B cell (primary cell): ENCODE results near the gene LIPG. TPM values are rescaled to one million over a fixed set of nuclear protein-coding genes. Genes with fewer than 3 reads are reported as not detected.

Experiments
- ATAC-seq: fragments of 200-7000 bp; cut with Tn5 transposase; one replicate; pipeline ENCODE4 v1.10.0; 2021; ENCODE audit warnings: low read depth, mild to moderate bottlenecking, moderate number of reproducible peaks, moderate library complexity
- CTCF ChIA-PET: fragments of 350-600 bp; sonication (Branson Sonifier 250); formaldehyde crosslinking; loops from one replicate; lab custom pipeline; 2021; ENCODE audit warnings: antibody characterized with exemption, inconsistent platforms; lab: Charles Lee
- POLR2A ChIA-PET: fragments of 350-600 bp; sonication (Branson Sonifier 250); formaldehyde crosslinking; loops from one replicate; lab custom pipeline; 2021; ENCODE audit warnings: antibody characterized with exemption; lab: Charles Lee
- DNase-seq: peaks from one replicate; pipeline ENCODE4 v3.0.0; 2013
- H2AFZ ChIP-seq: 2 replicates; pipeline ENCODE4 v1.6.1; 2012; ENCODE audit warnings: mild to moderate bottlenecking, low read depth, low read length; ENCODE audit not compliant: insufficient read depth, poor library complexity, severe bottlenecking
- H3K27ac ChIP-seq, 2 donors: 1 replicate in 1 of 2; 2 replicates in 1 of 2; pipeline ENCODE4 v1.5.1; 2012 to 2013; ENCODE audit warnings: low read length in 2 of 2, mild to moderate bottlenecking in 2 of 2, moderate library complexity in 1 of 2
- H3K27me3 ChIP-seq, 4 experiments: fragments of 200-600 bp in 1 of 4; sonication (generic) in 1 of 4; replicated peaks in 1 of 4; 1 replicate in 2 of 4; 2 replicates in 2 of 4; pipeline versions ENCODE4 v1.6.1 to v1.7.0; 2013 to 2016; ENCODE audit warnings: low read length in 3 of 4, mild to moderate bottlenecking in 2 of 4, mixed read lengths in 1 of 4, moderate library complexity in 1 of 4; ENCODE audit not compliant: insufficient read depth in 4 of 4, control insufficient read depth in 3 of 4; ENCODE audit errors: control extremely low read depth in 1 of 4
- H3K36me3 ChIP-seq, 2 experiments: replicated peaks in 1 of 2; 1 replicate in 1 of 2; 2 replicates in 1 of 2; pipeline versions ENCODE4 v1.6.1 to v1.7.1; 2013; ENCODE audit warnings: low read length in 1 of 2; ENCODE audit not compliant: insufficient read depth in 2 of 2, control insufficient read depth in 1 of 2; ENCODE audit errors: control extremely low read depth in 1 of 2, extremely low read depth in 1 of 2
- H3K4me1 ChIP-seq, 2 donors: fragments of 200-600 bp in 1 of 2; sonication (generic) in 1 of 2; 1 replicate in 1 of 2; 2 replicates in 1 of 2; pipeline versions ENCODE4 v1.5.1 to v1.6.1; 2013 to 2017; ENCODE audit warnings: low read length in 2 of 2; ENCODE audit not compliant: control insufficient read depth in 2 of 2, insufficient read depth in 2 of 2
- H3K4me2 ChIP-seq: replicated peaks from 2 replicates; pipeline ENCODE3; 2012; ENCODE audit warnings: mild to moderate bottlenecking, low read depth, low read length; ENCODE audit not compliant: poor library complexity, severe bottlenecking
- H3K4me3 ChIP-seq, 5 experiments: fragments of 200-600 bp in 1 of 5; sonication (generic) in 1 of 5; 1 replicate in 3 of 5; 2 replicates in 2 of 5; pipeline versions ENCODE4 v1.5.1 to v1.7.0; 2011 to 2016; ENCODE audit warnings: low read length in 4 of 5, mild to moderate bottlenecking in 4 of 5, low read depth in 2 of 5, control low read depth in 1 of 5, moderate library complexity in 1 of 5; ENCODE audit not compliant: insufficient read depth in 1 of 5; ENCODE audit errors: control extremely low read depth in 1 of 5, extremely low read depth in 1 of 5
- H3K79me2 ChIP-seq: fragments of 200-600 bp; sonication (generic); one replicate; pipeline ENCODE4 v1.6.0; 2016; ENCODE audit warnings: low read length; ENCODE audit not compliant: control insufficient read depth, insufficient read depth
- H3K9ac ChIP-seq: fragments of 200-600 bp; sonication (generic); 2 replicates; pipeline ENCODE4 v1.6.1; 2017; ENCODE audit warnings: mild to moderate bottlenecking, low read length, moderate library complexity
- H3K9me3 ChIP-seq, 3 donors: one replicate each; pipeline versions ENCODE4 v1.6.1 to v1.7.1; 2013; ENCODE audit warnings: low read length in 2 of 3; ENCODE audit not compliant: control insufficient read depth in 2 of 3, insufficient read depth in 1 of 3; ENCODE audit errors: control extremely low read depth in 1 of 3
- H4K20me1 ChIP-seq: 2 replicates; pipeline ENCODE4 v1.6.0; 2012; ENCODE audit warnings: mild to moderate bottlenecking, low read length; ENCODE audit not compliant: insufficient read depth, control insufficient read depth, poor library complexity, severe bottlenecking
- H3K27ac Mint-ChIP-seq: one replicate; pipeline ENCODE4 v1.8.0; 2021; ENCODE audit warnings: mixed read lengths
- H3K27me3 Mint-ChIP-seq: one replicate; pipeline ENCODE4 v1.8.0; 2021; ENCODE audit warnings: mixed read lengths
- H3K4me1 Mint-ChIP-seq: one replicate; pipeline ENCODE4 v1.8.0; 2021; ENCODE audit warnings: mixed read lengths
- H3K4me3 Mint-ChIP-seq: one replicate; pipeline ENCODE4 v1.8.0; 2021; ENCODE audit warnings: mixed read lengths
- H3K9me3 Mint-ChIP-seq: one replicate; pipeline ENCODE4 v1.8.0; 2022; ENCODE audit warnings: mixed read lengths; ENCODE audit not compliant: insufficient read depth
- EZH2 ChIP-seq: IDR thresholded peaks from 2 replicates; pipeline ENCODE4 v1.6.1; 2012; ENCODE audit warnings: borderline replicate concordance, low read depth, mild to moderate bottlenecking, moderate library complexity, low read length; ENCODE audit not compliant: insufficient read depth, poor library complexity, severe bottlenecking
- WGBS: methylation state at CpG from one replicate; pipeline ENCODE4 v1.1.5; 2013; ENCODE audit warnings: missing lambda C conversion rate; ENCODE audit not compliant: insufficient coverage; 5-methylcytosine and 5-hydroxymethylcytosine counted together
- intact Hi-C: fragments of 100-400 bp; cut with micrococcal nuclease; formaldehyde crosslinking; loops from one replicate; pipeline ENCODE4 v1.10.0; 2022
- polyA plus RNA-seq: library from polyadenylated mRNA; depleted of rRNA; stranded (reverse); fragments of >200 nt; gene quantifications from 2 replicates; pipeline ENCODE4 v1.2.3, GENCODE V29; 2012
- total RNA-seq, 2 donors: library from RNA; stranded (reverse); fragments of 120-200 nt in 1 of 2; gene quantifications; 1 replicate in 1 of 2; 2 replicates in 1 of 2; pipeline versions ENCODE4 v1.2.3 to v1.2.4, GENCODE V29; 2013 to 2022
- TF ChIP-seq, protein P1 (sequence below): fragments of 200-600 bp; IDR thresholded peaks from one replicate; pipeline ENCODE4 v1.8.0; 2022; ENCODE audit warnings: antibody characterized with exemption, mild to moderate bottlenecking

Gene LIPG
- total and polyA plus RNA-seq, 2 donors (not counting 1 experiment from before 2014, with no cell fraction given), result not detected

DNA sequence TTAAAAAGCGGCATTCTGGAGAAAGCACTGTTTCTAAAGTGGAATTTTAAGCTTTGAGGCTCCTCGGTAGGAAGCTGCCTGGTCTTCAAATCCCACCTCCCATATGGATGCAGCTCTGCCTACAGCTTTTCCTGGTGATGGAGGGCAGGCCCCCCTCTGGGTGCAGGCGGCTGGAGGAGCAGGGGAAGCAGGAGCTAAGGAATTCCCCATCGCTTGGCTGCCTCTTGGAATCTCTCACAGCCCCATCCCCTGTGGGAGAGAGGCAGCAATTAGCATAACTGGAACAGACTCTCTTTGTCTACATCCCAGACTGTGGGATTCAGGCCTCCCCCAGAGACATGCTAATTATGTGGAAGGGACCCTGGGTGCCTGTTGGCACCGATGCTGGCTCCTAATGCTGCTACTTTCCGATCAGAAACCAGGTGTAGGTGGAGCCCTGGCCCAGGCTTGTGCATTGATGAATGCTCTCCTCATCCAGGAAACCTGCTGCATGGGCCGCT is 51.3 kb downstream of the LIPG start:
- H3K27ac ChIP-seq, result no peak overlapping the region
- H3K9ac ChIP-seq, result no peak overlapping the region
- H3K36me3 ChIP-seq, result no peaks in the 10 kb centered on the region
- no peak overlapping the region for H3K4me3 ChIP-seq
- no peak overlapping the region for H3K4me2 ChIP-seq
- H3K4me1 ChIP-seq, result no peaks in the 10 kb centered on the region
- H3K27me3 ChIP-seq, result no peaks in the 10 kb centered on the region
- no peaks in the 10 kb centered on the region for H3K4me1 Mint-ChIP-seq
- ChIA-PET POLR2A (no interaction called here), CTCF (no interaction called here)
- 59% methylated on average over 5 of the region's 7 CpGs for WGBS
- no peak overlapping the region for H2AFZ ChIP-seq
- H3K9me3 Mint-ChIP-seq, result no peaks in the 10 kb centered on the region
- no peak for ATAC-seq
- H3K27me3 Mint-ChIP-seq, result peaks cover 19% of the 10 kb centered on the region
- TF ChIP-seq, protein P1, sequence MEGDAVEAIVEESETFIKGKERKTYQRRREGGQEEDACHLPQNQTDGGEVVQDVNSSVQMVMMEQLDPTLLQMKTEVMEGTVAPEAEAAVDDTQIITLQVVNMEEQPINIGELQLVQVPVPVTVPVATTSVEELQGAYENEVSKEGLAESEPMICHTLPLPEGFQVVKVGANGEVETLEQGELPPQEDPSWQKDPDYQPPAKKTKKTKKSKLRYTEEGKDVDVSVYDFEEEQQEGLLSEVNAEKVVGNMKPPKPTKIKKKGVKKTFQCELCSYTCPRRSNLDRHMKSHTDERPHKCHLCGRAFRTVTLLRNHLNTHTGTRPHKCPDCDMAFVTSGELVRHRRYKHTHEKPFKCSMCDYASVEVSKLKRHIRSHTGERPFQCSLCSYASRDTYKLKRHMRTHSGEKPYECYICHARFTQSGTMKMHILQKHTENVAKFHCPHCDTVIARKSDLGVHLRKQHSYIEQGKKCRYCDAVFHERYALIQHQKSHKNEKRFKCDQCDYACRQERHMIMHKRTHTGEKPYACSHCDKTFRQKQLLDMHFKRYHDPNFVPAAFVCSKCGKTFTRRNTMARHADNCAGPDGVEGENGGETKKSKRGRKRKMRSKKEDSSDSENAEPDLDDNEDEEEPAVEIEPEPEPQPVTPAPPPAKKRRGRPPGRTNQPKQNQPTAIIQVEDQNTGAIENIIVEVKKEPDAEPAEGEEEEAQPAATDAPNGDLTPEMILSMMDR, result no peak
- no peak for TF ChIP-seq EZH2
- H3K27ac Mint-ChIP-seq, result no peak overlapping the region
- H3K9me3 ChIP-seq, result no peaks in the 10 kb centered on the region
- no peaks in the 10 kb centered on the region for H4K20me1 ChIP-seq
- H3K4me3 Mint-ChIP-seq, result no peak overlapping the region
- intact Hi-C loops, result no loop called here
- DNase-seq, result no peak
- no peaks in the 10 kb centered on the region for H3K79me2 ChIP-seq

DNA sequence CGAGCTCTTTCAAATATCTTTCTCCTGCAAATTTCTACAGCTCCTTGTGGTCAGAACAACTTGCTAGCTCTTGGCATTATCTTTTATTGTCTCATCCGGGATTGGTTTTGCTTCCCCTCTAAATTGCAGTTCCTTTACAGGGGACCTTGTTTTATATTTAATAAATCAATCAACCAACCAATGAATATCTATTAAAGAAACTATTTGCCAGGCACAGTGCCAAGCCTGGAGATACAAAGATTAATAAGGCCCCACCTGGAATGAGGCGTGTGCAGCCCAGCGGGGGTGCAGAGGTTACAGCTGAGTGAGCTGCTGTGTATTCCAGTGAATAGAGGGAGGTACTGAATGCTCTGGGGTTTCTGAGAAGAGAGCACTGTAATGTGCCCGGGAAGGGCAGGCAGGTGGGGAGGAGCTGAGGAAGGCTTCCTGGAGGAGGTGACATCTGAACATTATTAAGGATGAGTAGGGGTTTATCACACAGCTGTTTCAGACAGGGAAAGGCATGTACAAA is 51.8 kb downstream of the LIPG start:
- no peak overlapping the region for H3K27ac Mint-ChIP-seq
- CTCF ChIA-PET, result no interaction called here

More for the DNA sequence above, 51.8 kb downstream of the LIPG start:
- 63% methylated on average over 4 of the region's 5 CpGs for WGBS
- Histone ChIP-seq H4K20me1 (no peaks in the 10 kb centered on the region), H3K36me3 (no peaks in the 10 kb centered on the region), H3K4me2 (no peak overlapping the region), H3K9me3 (no peaks in the 10 kb centered on the region), H3K79me2 (no peaks in the 10 kb centered on the region), H3K27ac (no peak overlapping the region), H2AFZ (no peak overlapping the region), H3K4me3 (no peak overlapping the region), H3K4me1 (no peaks in the 10 kb centered on the region), H3K9ac (no peak overlapping the region), H3K27me3 (no peaks in the 10 kb centered on the region)
- ATAC-seq (no peak), DNase-seq (no peak)
- POLR2A ChIA-PET, result no interaction called here
- H3K27me3 Mint-ChIP-seq, result peaks cover 19% of the 10 kb centered on the region
- no peaks in the 10 kb centered on the region for H3K9me3 Mint-ChIP-seq
- no peaks in the 10 kb centered on the region for H3K4me1 Mint-ChIP-seq
- TF ChIP-seq, protein P1, result no peak
- TF ChIP-seq EZH2, result no peak
- H3K4me3 Mint-ChIP-seq, result no peak overlapping the region
- intact Hi-C loops, result no loop called here
